GM12874 (cell line): ENCODE measurements around the gene MDM1.

Experiments used
- CTCF ChIP-seq: IDR thresholded peaks from 2 replicates; pipeline ENCODE4 v1.5.1; 2011; ENCODE audit warnings: low read depth, mild to moderate bottlenecking, control low read depth, low read length, moderate library complexity; ENCODE audit not compliant: insufficient read depth

The MDM1 gene

GRCh38 chr12:68341822-68342221 is 9.7 kb upstream of the MDM1 start:
- no peak for TF ChIP-seq CTCF

GRCh38 chr12:68340404-68341270 is 8.5 kb upstream of the MDM1 start:
- no peak for TF ChIP-seq CTCF

- TF ChIP-seq CTCF = no peak
These were observed 4.7 kb upstream of the MDM1 start for GRCh38 chr12:68336889-68337303.

- no peak for TF ChIP-seq CTCF
These were observed 3.3 kb upstream of the MDM1 start for GRCh38 chr12:68335462-68335861.

- no peak for TF ChIP-seq CTCF
These were observed 2.0 kb upstream of the MDM1 start for GRCh38 chr12:68334132-68334531.

- TF ChIP-seq CTCF = no peak
These were observed 817 bp upstream of the MDM1 start for GRCh38 chr12:68332728-68333630.

- TF ChIP-seq CTCF = no peak
These were observed 678 bp downstream of the MDM1 start for GRCh38 chr12:68331500-68331868.
